ENCODE measurements around the gene MAPRE3.

The MAPRE3 gene

GRCh38 chr2:26950246-26950645, 20.2 kb upstream of the MAPRE3 start:
- TF ChIP-seq CTCF (IDR thresholded peaks at IDR 0.05): no peak
- H3K4me3 ChIP-seq: no peak overlapping the region
- DNase-seq (ENCODE audit: low spot score): no peak
- no peak overlapping the region for H3K27ac ChIP-seq

GRCh38 chr2:26951236-26951635, 19.2 kb upstream of the MAPRE3 start:
- no peak for DNase-seq (ENCODE audit: low spot score)
- TF ChIP-seq CTCF (IDR thresholded peaks at IDR 0.05): no peak
- Histone ChIP-seq H3K4me3 (no peak overlapping the region), H3K27ac (no peak overlapping the region)

GRCh38 chr2:26952374-26952773, 18.1 kb upstream of the MAPRE3 start:
- no peak overlapping the region for H3K27ac ChIP-seq
- DNase-seq (ENCODE audit: low spot score): no peak
- no peak for TF ChIP-seq CTCF (IDR thresholded peaks at IDR 0.05)
- no peak overlapping the region for H3K4me3 ChIP-seq

GRCh38 chr2:26954135-26954534, 16.3 kb upstream of the MAPRE3 start:
- DNase-seq (ENCODE audit: low spot score): no peak
- Histone ChIP-seq H3K4me3 (no peak overlapping the region), H3K27ac (no peak overlapping the region)
- TF ChIP-seq CTCF (IDR thresholded peaks at IDR 0.05): no peak

- TF ChIP-seq CTCF (IDR thresholded peaks at IDR 0.05): no peak
- no peak overlapping the region for H3K27ac ChIP-seq
- no peak for DNase-seq (ENCODE audit: low spot score)
- H3K4me3 ChIP-seq: no peak overlapping the region
Measured at GRCh38 chr2:26957041-26957440, 13.4 kb upstream of the MAPRE3 start.

- H3K4me3 ChIP-seq: no peak overlapping the region
- no peak for TF ChIP-seq CTCF (IDR thresholded peaks at IDR 0.05)
- DNase-seq (ENCODE audit: low spot score): no peak
- H3K27ac ChIP-seq: no peak overlapping the region
Measured at GRCh38 chr2:26957534-26957933, 12.9 kb upstream of the MAPRE3 start.

GRCh38 chr2:26959331-26959730, 11.1 kb upstream of the MAPRE3 start:
- H3K4me3 ChIP-seq: no peak overlapping the region
- DNase-seq (ENCODE audit: low spot score): no peak
- TF ChIP-seq CTCF (IDR thresholded peaks at IDR 0.05): no peak
- H3K27ac ChIP-seq: no peak overlapping the region
